HepG2 (cell line): ENCODE results near the gene IKZF3. TPM values are rescaled to one million over a fixed set of nuclear protein-coding genes. Genes with fewer than 3 reads are reported as not detected.
A peak's percentile ranks its signal among the peaks of the same experiment; 100 is the strongest.

Source experiments
- ASH2L ChIP-seq: fragments of 300-600, 200-600 bp; sonication (generic); IDR thresholded peaks from 2 replicates; pipeline ENCODE4 v1.7.0; 2017; ENCODE audit warnings: low read depth, mild to moderate bottlenecking, moderate library complexity, mixed read lengths, low read length; ENCODE audit not compliant: insufficient read length
- ATF1 ChIP-seq: IDR thresholded peaks from 2 replicates; pipeline ENCODE4 v1.6.1; 2016; ENCODE audit warnings: mild to moderate bottlenecking, control low read depth
- GPN1 ChIP-seq: sonication (generic); formaldehyde crosslinking; IDR thresholded peaks from 2 replicates; pipeline ENCODE4 v1.5.1; 2020; ENCODE audit warnings: missing genetic modification reagents, borderline replicate concordance
- KLF13 ChIP-seq: sonication (generic); formaldehyde crosslinking; IDR thresholded peaks from 2 replicates; pipeline ENCODE4 v1.4.0; 2020; ENCODE audit warnings: mild to moderate bottlenecking, missing genetic modification reagents
- MAFG ChIP-seq: sonication (generic); formaldehyde crosslinking; IDR thresholded peaks from 2 replicates; pipeline ENCODE4 v1.5.1; 2020; ENCODE audit warnings: mild to moderate bottlenecking, missing genetic modification reagents
- MED8 ChIP-seq: sonication (generic); formaldehyde crosslinking; IDR thresholded peaks from 2 replicates; pipeline ENCODE4 v1.8.1; 2023; ENCODE audit warnings: mild to moderate bottlenecking, missing genetic modification reagents; ENCODE audit not compliant: insufficient replicate concordance
- NFKBIZ ChIP-seq: IDR thresholded peaks from 2 replicates; pipeline ENCODE4 v1.6.1; 2018; ENCODE audit warnings: missing genetic modification reagents, missing compliant biosample characterization
- NR2F2 ChIP-seq: IDR thresholded peaks from 2 replicates; pipeline ENCODE4 v1.6.1; 2012; ENCODE audit warnings: low read depth, inconsistent platforms, borderline replicate concordance
- SP1 ChIP-seq, 2 experiments: fragments of 450-650 bp in 1 of 2; sonication (generic) in 1 of 2; formaldehyde crosslinking in 1 of 2; IDR thresholded peaks; 2 replicates each; pipeline versions ENCODE4 v1.4.0 to v1.6.1; 2016 to 2020; ENCODE audit warnings: missing genetic modification reagents in 1 of 2
- TBL1XR1 ChIP-seq: fragments of 150-350 bp; IDR thresholded peaks from 2 replicates; pipeline ENCODE4 v1.6.1; 2014; ENCODE audit warnings: borderline replicate concordance, low read length; ENCODE audit not compliant: partially characterized antibody
- U2AF1 ChIP-seq: fragments of 200-400 bp; formaldehyde crosslinking; optimal IDR thresholded peaks from 2 replicates; pipeline ENCODE3; 2017; ENCODE audit warnings: mild to moderate bottlenecking, low read depth, low read length
- ZBTB7B ChIP-seq: sonication (generic); formaldehyde crosslinking; IDR thresholded peaks from 2 replicates; pipeline ENCODE4 v1.4.0; 2020; ENCODE audit warnings: missing genetic modification reagents
- ZC3H4 ChIP-seq: sonication (generic); formaldehyde crosslinking; IDR thresholded peaks from 2 replicates; pipeline ENCODE4 v1.4.0; 2020; ENCODE audit warnings: missing genetic modification reagents, borderline replicate concordance
- ZKSCAN5 ChIP-seq: sonication (generic); formaldehyde crosslinking; IDR thresholded peaks from 2 replicates; pipeline ENCODE4 v1.5.1; 2020; ENCODE audit warnings: mild to moderate bottlenecking, missing genetic modification reagents
- ZNF432 ChIP-seq: sonication (generic); formaldehyde crosslinking; IDR thresholded peaks from 2 replicates; pipeline ENCODE4 v1.5.0; 2020; ENCODE audit warnings: missing genetic modification reagents, mild to moderate bottlenecking, borderline replicate concordance
- ZNF563 ChIP-seq: sonication (generic); formaldehyde crosslinking; IDR thresholded peaks from 2 replicates; pipeline ENCODE4 v1.8.0; 2022; ENCODE audit warnings: mild to moderate bottlenecking, moderate library complexity, missing genetic modification reagents
- ZNF572 ChIP-seq: sonication (generic); formaldehyde crosslinking; IDR thresholded peaks from 2 replicates; pipeline ENCODE4 v1.5.1; 2020; ENCODE audit warnings: mild to moderate bottlenecking, missing genetic modification reagents
- ZNF614 ChIP-seq: IDR thresholded peaks from 2 replicates; pipeline ENCODE4 v1.6.1; 2018; ENCODE audit warnings: missing biosample characterization, missing genetic modification reagents, inconsistent platforms, borderline replicate concordance
- ZSCAN29 ChIP-seq: sonication (generic); formaldehyde crosslinking; conservative IDR thresholded peaks from 2 replicates; pipeline ENCODE4 v1.4.0; 2020; ENCODE audit warnings: mild to moderate bottlenecking, missing genetic modification reagents
- polyA plus RNA-seq, 8 experiments: library from polyadenylated mRNA; depleted of rRNA in 3 of 8; stranded (reverse) in 7 of 8; unstranded in 1 of 8; fragments of >200 nt; fragmentation: Illumina TruSeq in 4 of 8; extraction: Trizol in 4 of 8; gene quantifications; 2 replicates each; pipeline versions ENCODE4 v1.2.1 to v1.2.3, GENCODE V29; 2011 to 2016; ENCODE audit warnings: low read depth in 4 of 8, missing spikeins in 1 of 8, mixed read lengths in 1 of 8; ENCODE audit not compliant: insufficient read depth in 1 of 8
- total RNA-seq, 5 experiments: library from RNA; depleted of rRNA; stranded (reverse); fragments of >200 nt; fragmentation: Illumina TruSeq; extraction: Trizol; gene quantifications; 2 replicates each; pipeline ENCODE4 v1.2.3, GENCODE V29; 2016; ENCODE audit warnings: low read depth in 1 of 5
- TF ChIP-seq, protein P1 (sequence below): sonication (generic); formaldehyde crosslinking; IDR thresholded peaks from 2 replicates; pipeline ENCODE4 v1.5.1; 2020; ENCODE audit warnings: missing genetic modification reagents, mild to moderate bottlenecking, borderline replicate concordance
- TF ChIP-seq, protein P2 (sequence below): sonication (generic); formaldehyde crosslinking; IDR thresholded peaks from 2 replicates; pipeline ENCODE4 v1.4.0; 2020; ENCODE audit warnings: missing genetic modification reagents

The IKZF3 gene
- total and polyA plus RNA-seq, 2 of the 13 experiments (the other 11 are each of a cell fraction or from before 2014, with no cell fraction given), result not detected

DNA sequence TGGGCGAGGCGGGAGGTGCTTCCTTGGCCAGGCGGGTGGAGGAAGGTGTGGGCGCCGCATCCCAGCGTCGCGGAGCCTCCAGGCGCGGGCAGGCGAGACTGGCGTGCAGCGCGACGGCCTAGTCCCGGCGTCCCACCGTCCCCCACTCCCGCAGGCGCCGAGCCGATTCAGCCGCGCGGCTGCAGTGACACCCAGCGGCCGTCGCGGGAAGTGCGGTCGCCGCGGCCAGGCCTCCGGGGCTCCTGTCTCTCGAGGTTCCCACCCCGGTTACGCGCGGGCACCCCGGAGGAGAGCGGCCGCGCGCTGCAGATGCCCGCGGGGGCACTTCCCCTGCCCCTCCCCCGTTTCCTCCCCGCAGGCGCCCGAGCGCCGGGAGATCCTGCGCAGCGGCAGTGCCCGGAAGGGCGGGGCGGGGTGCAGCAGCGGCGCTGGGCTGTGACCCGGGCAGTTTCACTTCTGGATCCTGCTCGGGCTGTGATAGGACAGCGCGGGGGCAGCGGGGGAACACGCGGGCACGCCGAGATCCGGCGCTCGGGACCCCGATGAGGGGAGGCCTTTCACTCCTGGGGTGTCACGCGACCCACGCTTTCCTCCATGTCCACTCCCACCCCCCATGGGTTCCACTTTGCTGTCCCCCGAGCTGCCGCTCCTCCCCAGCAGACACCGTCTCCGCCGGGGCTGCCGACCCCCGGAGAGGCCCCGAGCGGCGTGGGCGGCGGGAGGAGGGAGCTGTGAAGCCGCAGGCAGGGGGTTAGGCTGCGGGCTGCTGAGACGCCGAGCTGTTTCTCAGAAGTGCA lies 109.8 kb downstream of the IKZF3 start (continued):
- TF ChIP-seq, protein P1, sequence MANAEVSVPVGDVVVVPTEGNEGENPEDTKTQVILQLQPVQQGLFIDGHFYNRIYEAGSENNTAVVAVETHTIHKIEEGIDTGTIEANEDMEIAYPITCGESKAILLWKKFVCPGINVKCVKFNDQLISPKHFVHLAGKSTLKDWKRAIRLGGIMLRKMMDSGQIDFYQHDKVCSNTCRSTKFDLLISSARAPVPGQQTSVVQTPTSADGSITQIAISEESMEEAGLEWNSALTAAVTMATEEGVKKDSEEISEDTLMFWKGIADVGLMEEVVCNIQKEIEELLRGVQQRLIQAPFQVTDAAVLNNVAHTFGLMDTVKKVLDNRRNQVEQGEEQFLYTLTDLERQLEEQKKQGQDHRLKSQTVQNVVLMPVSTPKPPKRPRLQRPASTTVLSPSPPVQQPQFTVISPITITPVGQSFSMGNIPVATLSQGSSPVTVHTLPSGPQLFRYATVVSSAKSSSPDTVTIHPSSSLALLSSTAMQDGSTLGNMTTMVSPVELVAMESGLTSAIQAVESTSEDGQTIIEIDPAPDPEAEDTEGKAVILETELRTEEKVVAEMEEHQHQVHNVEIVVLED (CRISPR knock-in tag), result peak; percentile 72; the same call in 1 of the 2 replicates
- TF ChIP-seq U2AF1 (peak; percentile 57), ZSCAN29 (CRISPR knock-in tag) (peak; percentile 93), SP1 (IDR thresholded peaks at IDR 0.05) (no peak), SP1 (CRISPR knock-in tag; IDR thresholded peaks at IDR 0.05) (peak; percentile 70), ZNF572 (CRISPR knock-in tag) (peak; percentile 86; the same call in 1 of the 2 replicates), ATF1 (CRISPR knock-in tag) (no peak), NFKBIZ (CRISPR knock-in tag) (peak; percentile 92), MAFG (CRISPR knock-in tag) (peak; percentile 61; the same call in 1 of the 2 replicates), ZNF614 (CRISPR knock-in tag) (peak; percentile 66; the same call in 1 of the 2 replicates), TBL1XR1 (no peak), MED8 (CRISPR knock-in tag) (no peak), ZNF432 (CRISPR knock-in tag) (no peak), NR2F2 (no peak), ASH2L (peak; percentile 28), ZKSCAN5 (CRISPR knock-in tag) (no peak; the same call in 1 of the 2 replicates), ZC3H4 (no peak), GPN1 (CRISPR knock-in tag) (0 out of 2 replicates have a peak, but pooled peaks have one; percentile 18), ZBTB7B (CRISPR knock-in tag) (peak; percentile 88), ZNF563 (CRISPR knock-in tag) (peak; percentile 98), KLF13 (CRISPR knock-in tag) (0 out of 2 replicates have a peak, but pooled peaks have one; percentile 83)
- TF ChIP-seq, protein P2, sequence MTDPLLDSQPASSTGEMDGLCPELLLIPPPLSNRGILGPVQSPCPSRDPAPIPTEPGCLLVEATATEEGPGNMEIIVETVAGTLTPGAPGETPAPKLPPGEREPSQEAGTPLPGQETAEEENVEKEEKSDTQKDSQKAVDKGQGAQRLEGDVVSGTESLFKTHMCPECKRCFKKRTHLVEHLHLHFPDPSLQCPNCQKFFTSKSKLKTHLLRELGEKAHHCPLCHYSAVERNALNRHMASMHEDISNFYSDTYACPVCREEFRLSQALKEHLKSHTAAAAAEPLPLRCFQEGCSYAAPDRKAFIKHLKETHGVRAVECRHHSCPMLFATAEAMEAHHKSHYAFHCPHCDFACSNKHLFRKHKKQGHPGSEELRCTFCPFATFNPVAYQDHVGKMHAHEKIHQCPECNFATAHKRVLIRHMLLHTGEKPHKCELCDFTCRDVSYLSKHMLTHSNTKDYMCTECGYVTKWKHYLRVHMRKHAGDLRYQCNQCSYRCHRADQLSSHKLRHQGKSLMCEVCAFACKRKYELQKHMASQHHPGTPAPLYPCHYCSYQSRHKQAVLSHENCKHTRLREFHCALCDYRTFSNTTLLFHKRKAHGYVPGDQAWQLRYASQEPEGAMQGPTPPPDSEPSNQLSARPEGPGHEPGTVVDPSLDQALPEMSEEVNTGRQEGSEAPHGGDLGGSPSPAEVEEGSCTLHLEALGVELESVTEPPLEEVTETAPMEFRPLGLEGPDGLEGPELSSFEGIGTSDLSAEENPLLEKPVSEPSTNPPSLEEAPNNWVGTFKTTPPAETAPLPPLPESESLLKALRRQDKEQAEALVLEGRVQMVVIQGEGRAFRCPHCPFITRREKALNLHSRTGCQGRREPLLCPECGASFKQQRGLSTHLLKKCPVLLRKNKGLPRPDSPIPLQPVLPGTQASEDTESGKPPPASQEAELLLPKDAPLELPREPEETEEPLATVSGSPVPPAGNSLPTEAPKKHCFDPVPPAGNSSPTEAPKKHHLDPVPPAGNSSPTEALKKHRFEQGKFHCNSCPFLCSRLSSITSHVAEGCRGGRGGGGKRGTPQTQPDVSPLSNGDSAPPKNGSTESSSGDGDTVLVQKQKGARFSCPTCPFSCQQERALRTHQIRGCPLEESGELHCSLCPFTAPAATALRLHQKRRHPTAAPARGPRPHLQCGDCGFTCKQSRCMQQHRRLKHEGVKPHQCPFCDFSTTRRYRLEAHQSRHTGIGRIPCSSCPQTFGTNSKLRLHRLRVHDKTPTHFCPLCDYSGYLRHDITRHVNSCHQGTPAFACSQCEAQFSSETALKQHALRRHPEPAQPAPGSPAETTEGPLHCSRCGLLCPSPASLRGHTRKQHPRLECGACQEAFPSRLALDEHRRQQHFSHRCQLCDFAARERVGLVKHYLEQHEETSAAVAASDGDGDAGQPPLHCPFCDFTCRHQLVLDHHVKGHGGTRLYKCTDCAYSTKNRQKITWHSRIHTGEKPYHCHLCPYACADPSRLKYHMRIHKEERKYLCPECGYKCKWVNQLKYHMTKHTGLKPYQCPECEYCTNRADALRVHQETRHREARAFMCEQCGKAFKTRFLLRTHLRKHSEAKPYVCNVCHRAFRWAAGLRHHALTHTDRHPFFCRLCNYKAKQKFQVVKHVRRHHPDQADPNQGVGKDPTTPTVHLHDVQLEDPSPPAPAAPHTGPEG (CRISPR knock-in tag), result peak; percentile 92
